ENCODE results near the gene EN1.

DNA sequence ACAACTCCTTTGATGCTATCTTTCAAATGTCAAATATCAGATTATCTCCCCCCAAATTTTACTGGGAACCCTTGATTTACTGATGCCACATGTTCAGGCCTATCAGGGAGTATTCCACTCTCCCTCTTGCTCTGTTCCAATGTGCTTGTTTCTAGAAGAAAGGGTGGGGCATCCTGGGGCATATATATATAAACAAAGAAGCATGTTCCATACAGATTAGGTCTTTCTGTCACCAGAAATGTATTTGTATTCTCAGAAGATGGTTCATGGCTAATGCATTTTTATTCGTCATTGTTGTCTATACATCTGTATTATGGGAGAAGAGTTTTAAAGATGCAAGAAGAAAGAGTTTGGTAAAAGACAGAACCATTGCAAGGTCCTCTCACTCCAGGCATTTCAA lies 24.9 kb downstream of the EN1 start:
- TF ChIP-seq, protein P1, sequence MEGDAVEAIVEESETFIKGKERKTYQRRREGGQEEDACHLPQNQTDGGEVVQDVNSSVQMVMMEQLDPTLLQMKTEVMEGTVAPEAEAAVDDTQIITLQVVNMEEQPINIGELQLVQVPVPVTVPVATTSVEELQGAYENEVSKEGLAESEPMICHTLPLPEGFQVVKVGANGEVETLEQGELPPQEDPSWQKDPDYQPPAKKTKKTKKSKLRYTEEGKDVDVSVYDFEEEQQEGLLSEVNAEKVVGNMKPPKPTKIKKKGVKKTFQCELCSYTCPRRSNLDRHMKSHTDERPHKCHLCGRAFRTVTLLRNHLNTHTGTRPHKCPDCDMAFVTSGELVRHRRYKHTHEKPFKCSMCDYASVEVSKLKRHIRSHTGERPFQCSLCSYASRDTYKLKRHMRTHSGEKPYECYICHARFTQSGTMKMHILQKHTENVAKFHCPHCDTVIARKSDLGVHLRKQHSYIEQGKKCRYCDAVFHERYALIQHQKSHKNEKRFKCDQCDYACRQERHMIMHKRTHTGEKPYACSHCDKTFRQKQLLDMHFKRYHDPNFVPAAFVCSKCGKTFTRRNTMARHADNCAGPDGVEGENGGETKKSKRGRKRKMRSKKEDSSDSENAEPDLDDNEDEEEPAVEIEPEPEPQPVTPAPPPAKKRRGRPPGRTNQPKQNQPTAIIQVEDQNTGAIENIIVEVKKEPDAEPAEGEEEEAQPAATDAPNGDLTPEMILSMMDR (IDR thresholded peaks at IDR 0.05) = no peak
- no peak for TF ChIP-seq POLR2AphosphoS5 (IDR thresholded peaks at IDR 0.05; ENCODE audit: low read depth, low read length)
- TF ChIP-seq, protein P2, sequence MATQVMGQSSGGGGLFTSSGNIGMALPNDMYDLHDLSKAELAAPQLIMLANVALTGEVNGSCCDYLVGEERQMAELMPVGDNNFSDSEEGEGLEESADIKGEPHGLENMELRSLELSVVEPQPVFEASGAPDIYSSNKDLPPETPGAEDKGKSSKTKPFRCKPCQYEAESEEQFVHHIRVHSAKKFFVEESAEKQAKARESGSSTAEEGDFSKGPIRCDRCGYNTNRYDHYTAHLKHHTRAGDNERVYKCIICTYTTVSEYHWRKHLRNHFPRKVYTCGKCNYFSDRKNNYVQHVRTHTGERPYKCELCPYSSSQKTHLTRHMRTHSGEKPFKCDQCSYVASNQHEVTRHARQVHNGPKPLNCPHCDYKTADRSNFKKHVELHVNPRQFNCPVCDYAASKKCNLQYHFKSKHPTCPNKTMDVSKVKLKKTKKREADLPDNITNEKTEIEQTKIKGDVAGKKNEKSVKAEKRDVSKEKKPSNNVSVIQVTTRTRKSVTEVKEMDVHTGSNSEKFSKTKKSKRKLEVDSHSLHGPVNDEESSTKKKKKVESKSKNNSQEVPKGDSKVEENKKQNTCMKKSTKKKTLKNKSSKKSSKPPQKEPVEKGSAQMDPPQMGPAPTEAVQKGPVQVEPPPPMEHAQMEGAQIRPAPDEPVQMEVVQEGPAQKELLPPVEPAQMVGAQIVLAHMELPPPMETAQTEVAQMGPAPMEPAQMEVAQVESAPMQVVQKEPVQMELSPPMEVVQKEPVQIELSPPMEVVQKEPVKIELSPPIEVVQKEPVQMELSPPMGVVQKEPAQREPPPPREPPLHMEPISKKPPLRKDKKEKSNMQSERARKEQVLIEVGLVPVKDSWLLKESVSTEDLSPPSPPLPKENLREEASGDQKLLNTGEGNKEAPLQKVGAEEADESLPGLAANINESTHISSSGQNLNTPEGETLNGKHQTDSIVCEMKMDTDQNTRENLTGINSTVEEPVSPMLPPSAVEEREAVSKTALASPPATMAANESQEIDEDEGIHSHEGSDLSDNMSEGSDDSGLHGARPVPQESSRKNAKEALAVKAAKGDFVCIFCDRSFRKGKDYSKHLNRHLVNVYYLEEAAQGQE (IDR thresholded peaks at IDR 0.05; ENCODE audit: insufficient read depth in 1 of 2, low read depth in 2 of 2, low read length in 1 of 2) = no peak
- TF ChIP-seq SIN3A (IDR thresholded peaks at IDR 0.05; ENCODE audit: borderline replicate concordance, insufficient read depth, low read depth, low read length) = no peak

Data from Panc1 (cell line).